Measurements from ENCODE around the gene PGM2L1.

The PGM2L1 gene

GRCh38 chr11:74377689-74378088 lies 20.5 kb downstream of the PGM2L1 start:
- H3K79me2 ChIP-seq (ENCODE audit: low read length): no peaks in the 10 kb centered on the region
- H3K9me2 ChIP-seq (replicated peaks; ENCODE audit: insufficient read depth, low read length): no peaks in the 10 kb centered on the region
- no peaks in the 10 kb centered on the region for H3K36me3 ChIP-seq (replicated peaks; ENCODE audit: insufficient read depth, low read length)
- no peak overlapping the region for H3K9ac ChIP-seq (ENCODE audit: low read length)
- H3K9me3 ChIP-seq (replicated peaks; ENCODE audit: insufficient read depth, low read length): no peaks in the 10 kb centered on the region
- no peaks in the 10 kb centered on the region for H3F3A ChIP-seq (ENCODE audit: insufficient read depth, low read length)
- no peak overlapping the region for H3K4me2 ChIP-seq (ENCODE audit: low read depth, low read length)
- no peak overlapping the region for H3K4me3 ChIP-seq (ENCODE audit: low read length)
- no peaks in the 10 kb centered on the region for H3K27me3 ChIP-seq (replicated peaks; ENCODE audit: insufficient read depth, low read length)
- TF ChIP-seq EZH2 (optimal IDR thresholded peaks at IDR 0.05; ENCODE audit: low read depth, low read length): no peak
- TF ChIP-seq EZH2phosphoT487 (IDR thresholded peaks at IDR 0.05; ENCODE audit: low read length): no peak
- TF ChIP-seq CTCF (IDR thresholded peaks at IDR 0.05; ENCODE audit: low read length): no peak
- H3K27ac ChIP-seq (ENCODE audit: low read length): no peak overlapping the region
- H3K4me1 ChIP-seq (ENCODE audit: low read length): no peaks in the 10 kb centered on the region
- H2AFZ ChIP-seq (ENCODE audit: low read length): no peak overlapping the region
- no peaks in the 10 kb centered on the region for H4K20me1 ChIP-seq (ENCODE audit: insufficient read depth, low read length)
- DNase-seq: no peak

- no peaks in the 10 kb centered on the region for H3K79me2 ChIP-seq (ENCODE audit: low read length)
- no peak overlapping the region for H3K27ac ChIP-seq (ENCODE audit: low read length)
- no peaks in the 10 kb centered on the region for H3K9me3 ChIP-seq (replicated peaks; ENCODE audit: insufficient read depth, low read length)
- H3K9me2 ChIP-seq (replicated peaks; ENCODE audit: insufficient read depth, low read length): no peaks in the 10 kb centered on the region
- H3K9ac ChIP-seq (ENCODE audit: low read length): no peak overlapping the region
- no peaks in the 10 kb centered on the region for H3K36me3 ChIP-seq (replicated peaks; ENCODE audit: insufficient read depth, low read length)
- TF ChIP-seq CTCF (IDR thresholded peaks at IDR 0.05; ENCODE audit: low read length): no peak
- no peak for TF ChIP-seq EZH2phosphoT487 (IDR thresholded peaks at IDR 0.05; ENCODE audit: low read length)
- TF ChIP-seq EZH2 (optimal IDR thresholded peaks at IDR 0.05; ENCODE audit: low read depth, low read length): no peak
- H3F3A ChIP-seq (ENCODE audit: insufficient read depth, low read length): no peaks in the 10 kb centered on the region
- H3K4me2 ChIP-seq (ENCODE audit: low read depth, low read length): no peak overlapping the region
- no peaks in the 10 kb centered on the region for H3K4me1 ChIP-seq (ENCODE audit: low read length)
- DNase-seq: no peak
- H3K27me3 ChIP-seq (replicated peaks; ENCODE audit: insufficient read depth, low read length): no peaks in the 10 kb centered on the region
- no peak overlapping the region for H2AFZ ChIP-seq (ENCODE audit: low read length)
- no peaks in the 10 kb centered on the region for H4K20me1 ChIP-seq (ENCODE audit: insufficient read depth, low read length)
- H3K4me3 ChIP-seq (ENCODE audit: low read length): no peak overlapping the region
These were observed 24.9 kb downstream of the PGM2L1 start for GRCh38 chr11:74373382-74373781.

GRCh38 chr11:74371269-74372052 lies 26.8 kb downstream of the PGM2L1 start:
- H2AFZ ChIP-seq (ENCODE audit: low read length): no peak overlapping the region
- no peaks in the 10 kb centered on the region for H3F3A ChIP-seq (ENCODE audit: insufficient read depth, low read length)
- no peaks in the 10 kb centered on the region for H4K20me1 ChIP-seq (ENCODE audit: insufficient read depth, low read length)
- no peaks in the 10 kb centered on the region for H3K9me3 ChIP-seq (replicated peaks; ENCODE audit: insufficient read depth, low read length)
- no peak overlapping the region for H3K4me3 ChIP-seq (ENCODE audit: low read length)
- TF ChIP-seq EZH2 (optimal IDR thresholded peaks at IDR 0.05; ENCODE audit: low read depth, low read length) (no peak), CTCF (IDR thresholded peaks at IDR 0.05; ENCODE audit: low read length) (no peak), EZH2phosphoT487 (IDR thresholded peaks at IDR 0.05; ENCODE audit: low read length) (no peak)
- H3K4me2 ChIP-seq (ENCODE audit: low read depth, low read length): no peak overlapping the region
- no peak for DNase-seq
- H3K27me3 ChIP-seq (replicated peaks; ENCODE audit: insufficient read depth, low read length): no peaks in the 10 kb centered on the region
- no peaks in the 10 kb centered on the region for H3K36me3 ChIP-seq (replicated peaks; ENCODE audit: insufficient read depth, low read length)
- no peaks in the 10 kb centered on the region for H3K9me2 ChIP-seq (replicated peaks; ENCODE audit: insufficient read depth, low read length)
- H3K79me2 ChIP-seq (ENCODE audit: low read length): no peaks in the 10 kb centered on the region
- no peak overlapping the region for H3K9ac ChIP-seq (ENCODE audit: low read length)
- H3K27ac ChIP-seq (ENCODE audit: low read length): no peak overlapping the region
- no peaks in the 10 kb centered on the region for H3K4me1 ChIP-seq (ENCODE audit: low read length)
